Lung (tissue), 12 donors: Measurements from ENCODE around the gene KIAA2012. TPM values are rescaled to one million over a fixed set of nuclear protein-coding genes. Genes with fewer than 3 reads are reported as not detected.

ENCODE experiments used
- ATAC-seq: fragments of 200-7000 bp; cut with Tn5 transposase; one replicate; pipeline ENCODE4 v1.9.1; 2020; ENCODE audit warnings: moderate number of reproducible peaks; ENCODE audit not compliant: insufficient read depth, low FRiP score
- DNase-seq, 3 donors: peaks; one replicate each; pipeline ENCODE4 v3.0.0-alpha.2; 2013 to 2017
- H3K27ac ChIP-seq, 2 donors: one replicate each; pipeline ENCODE4 v1.5.1; 2013; ENCODE audit warnings: mild to moderate bottlenecking in 2 of 2, moderate library complexity in 2 of 2, control low read depth in 1 of 2, inconsistent platforms in 1 of 2, low read depth in 1 of 2, low read length in 1 of 2
- H3K27me3 ChIP-seq, 3 donors: one replicate each; pipeline ENCODE4 v1.5.1; 2013; ENCODE audit warnings: low read length in 2 of 3; ENCODE audit not compliant: control insufficient read depth in 3 of 3, insufficient read depth in 3 of 3
- H3K36me3 ChIP-seq, 4 donors: one replicate each; pipeline ENCODE4 v1.5.1; 2013; ENCODE audit warnings: low read length in 4 of 4, mild to moderate bottlenecking in 1 of 4, moderate library complexity in 1 of 4; ENCODE audit not compliant: control insufficient read depth in 4 of 4, insufficient read depth in 4 of 4
- H3K4me1 ChIP-seq, 5 donors: one replicate each; pipeline ENCODE4 v1.5.1; 2013; ENCODE audit warnings: low read length in 5 of 5, mild to moderate bottlenecking in 2 of 5, moderate library complexity in 1 of 5; ENCODE audit not compliant: control insufficient read depth in 5 of 5, insufficient read depth in 5 of 5
- H3K4me3 ChIP-seq: one replicate; pipeline ENCODE4 v1.5.1; 2013; ENCODE audit warnings: mild to moderate bottlenecking, control low read depth, moderate library complexity
- H3K9ac ChIP-seq, 2 donors: one replicate each; pipeline ENCODE4 v1.5.1; 2013; ENCODE audit warnings: low read length in 2 of 2, control low read depth in 1 of 2; ENCODE audit not compliant: insufficient read depth in 1 of 2
- H3K9me3 ChIP-seq, 4 donors: one replicate each; pipeline ENCODE4 v1.5.1; 2013; ENCODE audit warnings: low read length in 3 of 4, mild to moderate bottlenecking in 1 of 4, moderate library complexity in 1 of 4; ENCODE audit not compliant: control insufficient read depth in 4 of 4, insufficient read depth in 3 of 4
- CTCF ChIP-seq: IDR thresholded peaks from 2 replicates; pipeline ENCODE4 v1.5.1; 2012; ENCODE audit warnings: mild to moderate bottlenecking; ENCODE audit errors: control extremely low read depth, extremely low read depth
- WGBS, 2 donors: extraction: QIAGEN DNeasy Blood & Tissue Kit; methylation state at CpG; one replicate each; pipeline ENCODE4 v1.1.7; 2013; 5-methylcytosine and 5-hydroxymethylcytosine counted together
- polyA plus RNA-seq, 2 donors: library from polyadenylated mRNA; stranded (reverse); fragments of 200-250 nt; gene quantifications; one replicate each; pipeline ENCODE4 v1.2.1, GENCODE V29; 2013
- total RNA-seq, 2 donors: library from RNA; depleted of rRNA in 1 of 2; stranded (reverse); fragments of >200 nt in 1 of 2; gene quantifications; one replicate each; pipeline ENCODE4 v1.2.1, GENCODE V29; 2014 to 2021
- donor health status: control.
- donor health status: control.
- donor health status: Bipolar disorder and iron deficiency.
- donor health status: healthy.
- donor health status: DM: yes; HTN: yes; CAD: no.

Gene KIAA2012
- total and polyA plus RNA-seq, 4 donors: 0.69 to 8.5 (median 3.6) TPM

DNA sequence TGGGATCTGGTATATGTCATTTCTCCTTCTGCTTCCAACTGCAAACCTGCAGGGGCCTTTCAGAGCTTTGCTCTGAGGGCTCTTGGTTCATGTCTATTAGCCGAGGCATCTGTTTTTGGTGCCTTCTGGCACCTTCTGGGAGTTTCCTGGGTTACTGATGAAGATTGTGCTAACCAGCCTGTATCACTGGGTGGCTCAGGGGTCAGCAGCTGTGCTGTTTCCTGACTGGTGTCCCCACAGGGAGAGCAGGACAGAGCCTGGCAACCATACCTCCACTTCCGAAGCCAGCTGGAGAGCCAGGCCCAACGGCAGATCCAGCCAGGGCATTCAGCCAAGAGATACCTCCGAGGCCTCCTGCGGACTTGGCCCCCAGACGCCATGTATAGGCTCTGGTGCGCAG is 17.5 kb downstream of the KIAA2012 start:
- no peak for ATAC-seq
- WGBS, 2 donors: 90 to 93% methylated on average over 7 of the region's 7 CpGs
- peaks cover 0 to 17% (median 2%) of the 10 kb centered on the region in 5 donors for H3K4me1 ChIP-seq
- no peaks in the 10 kb centered on the region for H3K36me3 ChIP-seq
- DNase-seq: no peak
- no peak overlapping the region for H3K27ac ChIP-seq
- H3K27me3 ChIP-seq: no peaks in the 10 kb centered on the region
- no peak for TF ChIP-seq CTCF
- no peaks in the 10 kb centered on the region for H3K9me3 ChIP-seq
- H3K4me3 ChIP-seq: no peak overlapping the region
- H3K9ac ChIP-seq: no peak overlapping the region

GRCh38 chr2:202091476-202091875 is 18.4 kb downstream of the KIAA2012 start:
- H3K27ac ChIP-seq: no peak overlapping the region
- no peaks in the 10 kb centered on the region for H3K9me3 ChIP-seq
- no peak overlapping the region for H3K9ac ChIP-seq
- no peaks in the 10 kb centered on the region for H3K27me3 ChIP-seq
- TF ChIP-seq CTCF: no peak
- ATAC-seq (no peak), DNase-seq (peak; percentile 27 to 68 (median 64))
- H3K4me1 ChIP-seq: peaks cover 0 to 16% (median 2%) of the 10 kb centered on the region in 5 donors
- H3K4me3 ChIP-seq: no peak overlapping the region
- 43 to 51% methylated on average over 6 of the region's 6 CpGs for WGBS, 2 donors
- no peaks in the 10 kb centered on the region for H3K36me3 ChIP-seq

DNA sequence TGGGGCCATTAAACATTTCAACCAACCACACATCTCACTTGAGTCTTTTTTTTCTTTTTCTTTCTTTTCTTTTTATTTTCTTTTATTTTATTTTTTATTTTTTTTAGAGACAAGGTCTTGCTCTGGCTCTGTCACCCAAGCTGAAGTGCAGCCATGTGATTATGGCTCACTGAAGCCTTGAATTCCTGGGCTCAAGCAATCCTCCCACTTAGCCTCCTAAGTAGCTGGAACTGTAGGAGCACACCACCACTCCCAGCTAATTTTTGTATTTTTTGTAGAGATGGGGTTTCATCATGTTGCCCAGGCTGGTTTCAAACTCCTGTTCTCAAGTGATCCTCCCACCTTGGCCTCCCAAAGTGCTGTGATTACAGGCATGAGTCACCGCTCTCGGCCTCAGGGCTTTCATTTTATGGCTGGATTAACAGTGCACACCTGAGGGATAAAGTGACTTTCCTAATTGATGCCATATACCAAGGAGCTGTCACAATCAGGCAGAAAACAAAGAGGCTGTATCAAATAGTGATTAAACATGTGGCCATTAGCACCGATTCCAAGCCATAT is 21.5 kb downstream of the KIAA2012 start:
- Histone ChIP-seq H3K9me3 (no peaks in the 10 kb centered on the region), H3K27ac (no peak overlapping the region), H3K4me3 (no peak overlapping the region), H3K4me1 (peaks cover 0 to 13% (median 2%) of the 10 kb centered on the region in 5 donors), H3K27me3 (no peaks in the 10 kb centered on the region), H3K36me3 (no peaks in the 10 kb centered on the region), H3K9ac (no peak overlapping the region)
- TF ChIP-seq CTCF: no peak
- WGBS, 2 donors: 93 to 98% methylated on average over 3 of the region's 3 CpGs
- ATAC-seq: no peak
- no peak for DNase-seq

DNA sequence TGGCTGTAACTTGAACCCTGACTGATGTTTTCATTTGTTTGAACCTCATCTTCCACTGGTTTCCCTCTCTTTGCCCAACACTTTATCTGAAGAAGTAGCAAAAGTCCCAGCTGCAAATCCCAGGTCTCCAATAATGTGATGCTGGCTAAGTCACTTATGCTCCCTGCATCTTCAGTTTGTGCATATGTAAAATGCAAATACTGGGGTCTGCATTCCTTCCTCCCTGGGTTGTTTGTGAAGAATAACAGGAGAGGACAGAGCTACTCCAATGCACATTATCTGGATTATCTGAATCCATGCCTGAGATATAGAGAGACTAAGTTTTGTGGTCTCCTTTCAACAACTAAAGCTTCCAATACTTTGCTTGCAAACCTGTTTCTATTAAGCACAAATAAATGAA is 22.2 kb downstream of the KIAA2012 start:
- no peaks in the 10 kb centered on the region for H3K36me3 ChIP-seq
- H3K9ac ChIP-seq: no peak overlapping the region
- no peak for DNase-seq
- no peak overlapping the region for H3K27ac ChIP-seq
- no peak overlapping the region for H3K4me3 ChIP-seq
- no peak for ATAC-seq
- no peaks in the 10 kb centered on the region for H3K9me3 ChIP-seq
- H3K4me1 ChIP-seq: peaks cover 0 to 13% (median 2%) of the 10 kb centered on the region in 5 donors
- TF ChIP-seq CTCF: no peak
- H3K27me3 ChIP-seq: no peaks in the 10 kb centered on the region
